Colonic mucosa (tissue), 4 donors: Measurements from ENCODE around the gene NATD1. TPM values are rescaled to one million over a fixed set of nuclear protein-coding genes. Genes with fewer than 3 reads are reported as not detected.

Experiments used
- DNase-seq: peaks from one replicate; pipeline ENCODE4 v3.0.0-alpha.2; 2020
- H3K27ac ChIP-seq: fragments of 200-600 bp; one replicate; pipeline ENCODE4 v1.8.0; 2021
- H3K27me3 ChIP-seq: fragments of 200-600 bp; one replicate; pipeline ENCODE4 v1.8.0; 2021
- H3K36me3 ChIP-seq: fragments of 200-600 bp; one replicate; pipeline ENCODE4 v1.8.0; 2021
- H3K4me1 ChIP-seq: fragments of 200-600 bp; one replicate; pipeline ENCODE4 v1.8.0; 2021; ENCODE audit warnings: mild to moderate bottlenecking
- H3K4me3 ChIP-seq: fragments of 200-600 bp; one replicate; pipeline ENCODE4 v1.8.0; 2021
- H3K9ac ChIP-seq, 2 donors: one replicate each; pipeline ENCODE4 v1.7.0; 2013; ENCODE audit warnings: control low read depth in 2 of 2, low read depth in 2 of 2, low read length in 2 of 2
- H3K9me3 ChIP-seq: fragments of 200-600 bp; one replicate; pipeline ENCODE4 v1.8.0; 2021
- CTCF ChIP-seq: fragments of 200-600 bp; IDR thresholded peaks from one replicate; pipeline ENCODE4 v1.8.0; 2022; ENCODE audit warnings: antibody characterized with exemption, mild to moderate bottlenecking
- intact Hi-C: fragments of 100-400 bp; cut with DNase I; formaldehyde crosslinking; loops from one replicate; pipeline ENCODE4 v1.14.1; 2022
- total RNA-seq, 2 donors: library from RNA; stranded (reverse); fragmentation: NEBNext Ultra II Directional in 1 of 2; extraction: Animal tissue kit (Norgen Biotek cat#: 25700) in 1 of 2; gene quantifications; one replicate each; pipeline ENCODE4 v1.2.1, GENCODE V29; 2021
- donor health status: healthy.
- donor health status: DM: no; HTN: no; CAD: no.
- donor health status: DM: no; HTN: no; CAD: no.

The NATD1 gene
- total RNA-seq, 2 donors from 2014 or later = 1.8 to 5.2 TPM

- no peak for DNase-seq
- intact Hi-C loops = no loop called here
- H3K9ac ChIP-seq = no peak overlapping the region
- no peak overlapping the region for H3K4me3 ChIP-seq
- no peak for TF ChIP-seq CTCF
- no peaks in the 10 kb centered on the region for H3K36me3 ChIP-seq
- no peaks in the 10 kb centered on the region for H3K27me3 ChIP-seq
- H3K4me1 ChIP-seq = peaks cover 3% of the 10 kb centered on the region
- H3K27ac ChIP-seq = no peak overlapping the region
- no peaks in the 10 kb centered on the region for H3K9me3 ChIP-seq
Measured at GRCh38 chr17:21217346-21217745, 35.9 kb downstream of the NATD1 start.

- intact Hi-C loops = no loop called here
- Histone ChIP-seq H3K9ac (no peak overlapping the region), H3K9me3 (no peaks in the 10 kb centered on the region), H3K4me3 (no peak overlapping the region), H3K27me3 (no peaks in the 10 kb centered on the region), H3K4me1 (peaks cover 15% of the 10 kb centered on the region), H3K27ac (no peak overlapping the region), H3K36me3 (no peaks in the 10 kb centered on the region)
- no peak for DNase-seq
- no peak for TF ChIP-seq CTCF
Measured at GRCh38 chr17:21215935-21216334, 37.3 kb downstream of the NATD1 start.

- H3K4me1 ChIP-seq = peaks cover 22% of the 10 kb centered on the region
Measured at GRCh38 chr17:21214777-21215541, 38.3 kb downstream of the NATD1 start.

GRCh38 chr17:21214015-21214776 lies 39.0 kb downstream of the NATD1 start, which contains the start of gene TMEM11:
Gene TMEM11 (minus strand): TSS chr17:21214161. CDS start chr17:21214152, 9 bp downstream.
- TF ChIP-seq CTCF = no peak
- Histone ChIP-seq H3K9ac (peak within 1 kb of the TSS; percentile 91 to 95), H3K27me3 (no peaks in the 10 kb centered on the region), H3K4me3 (peak within 1 kb of the TSS; percentile 97), H3K36me3 (no peaks in the 10 kb centered on the region), H3K9me3 (no peaks in the 10 kb centered on the region), H3K27ac (peak within 1 kb of the TSS; percentile 90), H3K4me1 (peaks cover 22% of the 10 kb centered on the region)
- intact Hi-C loops = no loop called here
- DNase-seq = peak; percentile 94

More at GRCh38 chr17:21214777-21215541, 38.3 kb downstream of the NATD1 start:
- H3K36me3 ChIP-seq = no peaks in the 10 kb centered on the region
- intact Hi-C loops = no loop called here
- TF ChIP-seq CTCF = no peak
- DNase-seq = no peak
- peak overlapping the region; percentile 97 for H3K4me3 ChIP-seq
- H3K9ac ChIP-seq = peak overlapping the region; percentile 77 to 95
- no peaks in the 10 kb centered on the region for H3K9me3 ChIP-seq
- peak overlapping the region; percentile 90 for H3K27ac ChIP-seq
- H3K27me3 ChIP-seq = no peaks in the 10 kb centered on the region

- H3K36me3 ChIP-seq = no peaks in the 10 kb centered on the region
- intact Hi-C loops = no loop called here
- H3K27me3 ChIP-seq = no peaks in the 10 kb centered on the region
- H3K4me1 ChIP-seq = peaks cover 22% of the 10 kb centered on the region
- DNase-seq = no peak
- H3K27ac ChIP-seq = peak overlapping the region; percentile 90
- no peak for TF ChIP-seq CTCF
- H3K9me3 ChIP-seq = no peaks in the 10 kb centered on the region
- peak overlapping the region; percentile 91 to 92 for H3K9ac ChIP-seq
- H3K4me3 ChIP-seq = peak overlapping the region; percentile 97
Measured at GRCh38 chr17:21213638-21214014, 39.6 kb downstream of the NATD1 start.
